ENCODE results near the gene IFI30. TPM values are rescaled to one million over a fixed set of nuclear protein-coding genes. Genes with fewer than 3 reads are reported as not detected.

IFI30 gene
- total and polyA plus RNA-seq, 4 donors: 60.2 to 130 (median 109) TPM

- peaks cover 0 to 12% (median 3%) of the 10 kb centered on the region in 4 donors for H3K36me3 ChIP-seq (ENCODE audit: control insufficient read depth in 4 of 4, insufficient read depth in 3 of 4, low read depth in 1 of 4, low read length in 3 of 4)
- DNase-seq (ENCODE audit: low spot score): no peak
- H3K9ac ChIP-seq (ENCODE audit: low read depth in 1 of 2, low read length in 2 of 2): no peak overlapping the region
- WGBS: 91% methylated on average over 7 of the region's 7 CpGs
- no peaks in the 10 kb centered on the region for H3K9me3 ChIP-seq (ENCODE audit: control insufficient read depth in 4 of 4, low read length in 3 of 4)
- TF ChIP-seq RXRA (IDR thresholded peaks at IDR 0.05) (no peak), FOXA2 (IDR thresholded peaks at IDR 0.05) (no peak)
- H3K27ac ChIP-seq (ENCODE audit: low read depth in 1 of 2, low read length in 2 of 2): peak overlapping the region in 1 of 2 donors; percentile 13
- no peak overlapping the region for H3K4me3 ChIP-seq (ENCODE audit: low read depth in 1 of 3, low read length in 3 of 3)
- H3K27me3 ChIP-seq (ENCODE audit: control insufficient read depth in 4 of 4, insufficient read depth in 4 of 4, low read length in 3 of 4): no peaks in the 10 kb centered on the region
- peaks cover 4 to 13% (median 8%) of the 10 kb centered on the region in 4 donors for H3K4me1 ChIP-seq (ENCODE audit: control insufficient read depth in 4 of 4, insufficient read depth in 4 of 4, low read length in 3 of 4)
Measured at GRCh38 chr19:18172331-18173053, 1.1 kb upstream of the IFI30 start.

GRCh38 chr19:18173054-18173571, 500 bp upstream of the IFI30 start:
- H3K4me3 ChIP-seq (ENCODE audit: low read depth in 1 of 3, low read length in 3 of 3): no peak overlapping the region
- WGBS: 69% methylated on average over 18 of the region's 18 CpGs
- H3K27ac ChIP-seq (ENCODE audit: low read depth in 1 of 2, low read length in 2 of 2): peak overlapping the region; percentile 77 to 86
- no peak for TF ChIP-seq YY1 (IDR thresholded peaks at IDR 0.05)
- no peak for TF ChIP-seq JUND (IDR thresholded peaks at IDR 0.05)
- no peak for TF ChIP-seq MAX (IDR thresholded peaks at IDR 0.05)
- no peak for TF ChIP-seq ZBTB33 (IDR thresholded peaks at IDR 0.05)
- TF ChIP-seq TAF1 (conservative IDR thresholded peaks at IDR 0.05): no peak
- no peak for TF ChIP-seq CTCF (IDR thresholded peaks at IDR 0.05; ENCODE audit: low read depth, low read length, missing input control)
- TF ChIP-seq HNF4G (IDR thresholded peaks at IDR 0.05): no peak
- no peak for TF ChIP-seq EGR1 (IDR thresholded peaks at IDR 0.05; ENCODE audit: low read depth in 2 of 2)
- no peaks in the 10 kb centered on the region for H3K27me3 ChIP-seq (ENCODE audit: control insufficient read depth in 4 of 4, insufficient read depth in 4 of 4, low read length in 3 of 4)
- peaks cover 4 to 13% (median 8%) of the 10 kb centered on the region in 4 donors for H3K4me1 ChIP-seq (ENCODE audit: control insufficient read depth in 4 of 4, insufficient read depth in 4 of 4, low read length in 3 of 4)
- DNase-seq (ENCODE audit: low spot score): no peak
- H3K36me3 ChIP-seq (ENCODE audit: control insufficient read depth in 4 of 4, insufficient read depth in 3 of 4, low read depth in 1 of 4, low read length in 3 of 4): peaks cover 0 to 10% (median 4%) of the 10 kb centered on the region in 4 donors
- H3K9me3 ChIP-seq (ENCODE audit: control insufficient read depth in 4 of 4, low read length in 3 of 4): no peaks in the 10 kb centered on the region
- H3K9ac ChIP-seq (ENCODE audit: low read depth in 1 of 2, low read length in 2 of 2): no peak overlapping the region

- H3K36me3 ChIP-seq (ENCODE audit: control insufficient read depth in 4 of 4, insufficient read depth in 3 of 4, low read depth in 1 of 4, low read length in 3 of 4): peaks cover 0 to 3% (median 2%) of the 10 kb centered on the region in 4 donors
- DNase-seq (ENCODE audit: low spot score): no peak
- H3K27ac ChIP-seq (ENCODE audit: low read depth in 1 of 2, low read length in 2 of 2): no peak overlapping the region
- peaks cover 4 to 13% (median 8%) of the 10 kb centered on the region in 4 donors for H3K4me1 ChIP-seq (ENCODE audit: control insufficient read depth in 4 of 4, insufficient read depth in 4 of 4, low read length in 3 of 4)
- 87% methylated on average over 11 of the region's 11 CpGs for WGBS
- no peaks in the 10 kb centered on the region for H3K27me3 ChIP-seq (ENCODE audit: control insufficient read depth in 4 of 4, insufficient read depth in 4 of 4, low read length in 3 of 4)
- TF ChIP-seq SP1 (IDR thresholded peaks at IDR 0.05): no peak
- TF ChIP-seq EGR1 (IDR thresholded peaks at IDR 0.05; ENCODE audit: low read depth in 2 of 2): no peak
- no peak for TF ChIP-seq HNF4A (conservative IDR thresholded peaks at IDR 0.05)
- no peak for TF ChIP-seq YY1 (IDR thresholded peaks at IDR 0.05)
- no peaks in the 10 kb centered on the region for H3K9me3 ChIP-seq (ENCODE audit: control insufficient read depth in 4 of 4, low read length in 3 of 4)
- peak overlapping the region in 1 of 3 donors; percentile 3 for H3K4me3 ChIP-seq (ENCODE audit: low read depth in 1 of 3, low read length in 3 of 3)
- H3K9ac ChIP-seq (ENCODE audit: low read depth in 1 of 2, low read length in 2 of 2): no peak overlapping the region
Measured at GRCh38 chr19:18174983-18175382, 1.4 kb downstream of the IFI30 start.
